WERI-Rb-1 (cell line): ENCODE data around the gene SLC2A2.

Experiments
- DNase-seq: peaks from one replicate; pipeline ENCODE4 v3.0.0-alpha.2; 2020
- H3K27ac ChIP-seq: fragments of 250-450 bp; sonication (Bioruptor Pico); 2 replicates; pipeline ENCODE4 v1.5.1; 2020; ENCODE audit warnings: mild to moderate bottlenecking, moderate library complexity
- H3K27me3 ChIP-seq: fragments of 250-450 bp; sonication (Bioruptor Pico); 2 replicates; pipeline ENCODE4 v1.5.1; 2021; ENCODE audit warnings: mild to moderate bottlenecking, low read depth, moderate library complexity; ENCODE audit not compliant: insufficient read depth, severe bottlenecking
- H3K36me3 ChIP-seq: fragments of 250-450 bp; sonication (Bioruptor Pico); 2 replicates; pipeline ENCODE4 v1.5.1; 2020; ENCODE audit warnings: mild to moderate bottlenecking, moderate library complexity
- H3K4me3 ChIP-seq: 2 replicates; pipeline ENCODE4 v1.5.1; 2011; ENCODE audit warnings: low read depth, mild to moderate bottlenecking, control low read depth, low read length
- H3K9me3 ChIP-seq: fragments of 250-450 bp; sonication (Bioruptor Pico); 2 replicates; pipeline ENCODE4 v1.5.1; 2021; ENCODE audit warnings: mild to moderate bottlenecking, moderate library complexity; ENCODE audit not compliant: severe bottlenecking
- CTCF ChIP-seq: IDR thresholded peaks from 2 replicates; pipeline ENCODE4 v1.5.1; 2011; ENCODE audit warnings: low read depth, mild to moderate bottlenecking, control low read depth, inconsistent platforms, low read length

SLC2A2 gene

GRCh38 chr3:171001250-171001893 is 25.1 kb downstream of the SLC2A2 start:
- H3K9me3 ChIP-seq, result no peaks in the 10 kb centered on the region
- no peaks in the 10 kb centered on the region for H3K27me3 ChIP-seq
- no peak for DNase-seq
- no peak overlapping the region for H3K4me3 ChIP-seq
- no peak for TF ChIP-seq CTCF
- H3K36me3 ChIP-seq, result no peaks in the 10 kb centered on the region
- no peak overlapping the region for H3K27ac ChIP-seq

GRCh38 chr3:171000281-171000680 is 26.2 kb downstream of the SLC2A2 start:
- TF ChIP-seq CTCF, result no peak
- Histone ChIP-seq H3K9me3 (no peaks in the 10 kb centered on the region), H3K27ac (no peak overlapping the region), H3K4me3 (no peak overlapping the region), H3K36me3 (no peaks in the 10 kb centered on the region), H3K27me3 (no peaks in the 10 kb centered on the region)
- DNase-seq, result no peak

DNA sequence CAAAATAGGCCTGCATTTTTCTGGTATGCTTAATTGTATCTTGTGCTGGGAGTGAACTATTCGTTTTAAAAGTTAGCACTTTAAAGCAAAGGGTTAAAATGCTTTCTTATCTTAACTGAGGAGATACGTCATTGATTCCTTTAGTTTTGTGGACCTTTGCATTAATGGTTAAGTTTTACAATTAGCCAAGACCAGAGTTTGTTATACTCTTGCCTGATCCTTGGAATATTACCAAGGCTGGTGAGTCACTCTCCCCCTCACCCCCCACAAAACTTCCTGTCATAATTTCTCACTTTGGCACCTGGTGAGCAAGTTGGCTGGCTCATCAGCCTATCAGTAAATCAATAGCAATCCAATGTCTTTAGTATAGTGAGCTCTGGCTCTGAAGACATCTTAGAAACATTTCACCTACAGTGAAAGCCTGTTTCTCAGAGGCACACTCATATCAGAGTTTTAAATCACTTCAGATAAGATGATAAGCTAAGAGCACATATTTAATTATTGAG is 26.7 kb downstream of the SLC2A2 start:
- H3K4me3 ChIP-seq, result no peak overlapping the region
- H3K27me3 ChIP-seq, result no peaks in the 10 kb centered on the region
- H3K36me3 ChIP-seq, result no peaks in the 10 kb centered on the region
- H3K9me3 ChIP-seq, result no peaks in the 10 kb centered on the region
- TF ChIP-seq CTCF, result no peak
- DNase-seq, result no peak
- H3K27ac ChIP-seq, result no peak overlapping the region

GRCh38 chr3:170997961-170998913 is 28.3 kb downstream of the SLC2A2 start:
- Histone ChIP-seq H3K9me3 (no peaks in the 10 kb centered on the region), H3K27me3 (no peaks in the 10 kb centered on the region), H3K27ac (no peak overlapping the region), H3K4me3 (no peak overlapping the region), H3K36me3 (no peaks in the 10 kb centered on the region)
- DNase-seq, result no peak
- TF ChIP-seq CTCF, result no peak

DNA sequence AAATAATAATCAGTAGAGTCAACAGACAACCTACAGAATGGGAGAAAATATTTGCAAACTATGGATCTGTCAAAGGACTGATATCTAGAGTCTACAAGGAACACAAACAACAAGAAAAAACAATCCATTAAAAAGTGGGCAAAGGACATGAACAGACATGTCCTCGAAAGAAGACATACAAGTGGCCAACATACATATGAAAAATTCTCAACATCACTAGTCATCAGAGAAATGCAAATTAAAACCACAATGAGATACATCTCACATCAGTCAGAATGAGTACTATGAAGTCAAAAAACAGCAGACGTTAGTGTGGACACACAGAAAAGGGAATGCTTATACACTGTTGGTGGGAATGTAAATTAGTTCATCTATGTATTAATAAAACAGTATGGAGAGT is 33.7 kb downstream of the SLC2A2 start:
- Histone ChIP-seq H3K27me3 (no peaks in the 10 kb centered on the region), H3K36me3 (no peaks in the 10 kb centered on the region), H3K9me3 (no peaks in the 10 kb centered on the region), H3K27ac (no peak overlapping the region), H3K4me3 (no peak overlapping the region)
- TF ChIP-seq CTCF, result no peak
- no peak for DNase-seq
